Measurements from ENCODE around the gene NTM.

NTM gene

DNA sequence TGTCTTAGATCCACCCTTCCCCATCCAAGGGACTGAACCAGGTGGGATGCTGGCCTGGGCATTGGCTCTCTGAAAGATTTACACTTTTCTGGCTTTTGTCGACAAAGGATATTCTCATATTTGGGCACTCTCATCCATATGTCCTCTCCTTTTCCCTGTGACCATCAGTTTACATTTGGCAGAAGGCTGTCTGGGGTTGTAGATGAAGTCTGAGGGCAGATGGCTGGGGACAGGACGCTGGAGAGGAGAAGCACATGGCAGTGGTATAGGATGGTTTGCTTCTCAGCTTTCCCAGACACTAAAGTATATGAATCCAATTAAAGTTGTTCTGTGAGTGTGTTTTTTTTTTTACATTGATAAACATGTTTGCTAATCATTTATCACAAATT lies 757.5 kb downstream of the NTM start:
- no peak for TF ChIP-seq CTCF (IDR thresholded peaks at IDR 0.05; ENCODE audit: low read depth, low read length)
- no peak overlapping the region for H3K4me3 ChIP-seq (ENCODE audit: low read depth, low read length)

DNA sequence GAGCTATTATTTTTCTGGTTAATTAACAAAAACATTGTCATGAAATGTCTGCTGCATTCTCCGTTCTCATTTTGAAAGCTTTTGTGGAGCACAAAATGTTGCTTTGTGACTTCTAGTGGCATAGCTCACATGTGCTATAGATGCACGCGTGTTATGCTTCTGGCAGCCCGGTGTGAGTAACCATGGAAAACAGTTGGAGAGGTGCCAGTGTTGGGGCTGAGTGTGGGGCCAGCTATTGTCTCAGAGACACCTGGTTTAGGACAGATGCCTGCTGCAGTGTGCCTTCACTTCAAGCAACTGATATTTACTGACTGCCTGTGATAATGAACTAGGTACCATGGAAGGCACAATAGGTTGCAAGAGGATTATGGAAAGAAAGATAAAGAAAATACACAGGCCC lies 760.6 kb downstream of the NTM start:
- H3K4me3 ChIP-seq (ENCODE audit: low read depth, low read length), result no peak overlapping the region
- TF ChIP-seq CTCF (IDR thresholded peaks at IDR 0.05; ENCODE audit: low read depth, low read length), result no peak

DNA sequence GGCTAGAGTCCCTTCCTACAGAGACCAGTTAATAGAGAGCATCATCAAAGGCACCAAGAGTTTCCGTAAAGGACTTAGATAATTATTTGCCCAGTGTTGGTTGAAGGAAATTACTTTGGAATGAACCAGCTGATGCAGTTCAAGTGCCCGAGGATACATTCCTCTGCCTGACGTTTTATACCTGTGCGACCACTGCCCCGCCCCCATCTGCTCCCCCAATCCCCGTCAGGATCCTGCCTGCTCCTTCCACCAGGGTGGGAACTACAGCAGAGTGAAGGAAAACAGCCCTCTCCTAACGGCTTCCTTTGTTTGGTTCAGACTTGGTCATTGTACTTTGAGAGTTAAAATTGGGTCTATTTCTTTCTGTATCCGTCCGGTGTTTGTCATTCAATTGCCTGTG lies 761.5 kb downstream of the NTM start:
- no peak overlapping the region for H3K4me3 ChIP-seq (ENCODE audit: low read depth, low read length)
- TF ChIP-seq CTCF (IDR thresholded peaks at IDR 0.05; ENCODE audit: low read depth, low read length), result no peak

- H3K4me3 ChIP-seq (ENCODE audit: low read depth, low read length), result no peak overlapping the region
- no peak for TF ChIP-seq CTCF (IDR thresholded peaks at IDR 0.05; ENCODE audit: low read depth, low read length)
Observed at GRCh38 chr11:132134322-132134721, 763.9 kb downstream of the NTM start.

- no peak for TF ChIP-seq CTCF (IDR thresholded peaks at IDR 0.05; ENCODE audit: low read depth, low read length)
- no peak overlapping the region for H3K4me3 ChIP-seq (ENCODE audit: low read depth, low read length)
Observed at GRCh38 chr11:132137289-132137980, 767.0 kb downstream of the NTM start.

DNA sequence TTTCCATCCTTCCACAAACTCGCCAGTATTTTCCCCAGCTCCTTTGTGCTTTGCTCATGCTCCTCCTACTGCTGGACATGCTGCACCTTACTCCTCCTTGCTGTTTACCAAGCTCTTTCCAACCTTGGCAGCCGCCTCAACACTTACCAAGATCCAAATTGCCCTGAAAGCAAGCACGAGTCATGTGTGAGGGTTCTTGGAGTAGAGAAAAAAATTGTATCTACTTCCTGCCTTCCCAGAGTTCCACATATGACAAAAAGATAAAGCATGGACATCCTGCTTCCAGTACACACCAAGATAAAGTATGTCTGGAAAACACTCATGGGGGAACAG lies 767.5 kb downstream of the NTM start:
- H3K4me3 ChIP-seq (ENCODE audit: low read depth, low read length), result no peak overlapping the region
- TF ChIP-seq CTCF (IDR thresholded peaks at IDR 0.05; ENCODE audit: low read depth, low read length), result no peak

DNA sequence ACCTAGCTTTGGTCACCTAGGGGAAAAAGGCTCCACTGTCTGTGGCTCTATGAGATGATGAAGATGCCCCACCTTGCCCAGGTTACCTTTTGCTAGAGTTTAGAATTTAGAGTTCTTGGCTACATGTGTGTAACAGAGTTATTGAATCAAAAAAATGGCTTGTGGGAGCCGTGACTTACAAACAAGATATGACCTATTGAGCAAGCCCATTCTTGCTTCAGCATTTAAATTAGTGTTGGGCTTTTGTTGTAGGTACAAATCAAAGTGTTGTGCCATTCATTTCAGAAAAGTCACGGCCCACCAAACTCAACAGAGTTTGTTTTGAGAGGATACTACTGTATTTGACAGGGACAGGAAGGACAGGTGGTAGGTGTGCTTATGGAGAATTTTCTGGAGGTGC lies 768.8 kb downstream of the NTM start:
- TF ChIP-seq CTCF (IDR thresholded peaks at IDR 0.05; ENCODE audit: low read depth, low read length), result no peak
- no peak overlapping the region for H3K4me3 ChIP-seq (ENCODE audit: low read depth, low read length)
